ENCODE measurements around the gene ZFP90. TPM values are rescaled to one million over a fixed set of nuclear protein-coding genes. Genes with fewer than 3 reads are reported as not detected.

ZFP90 gene
- total RNA-seq, 1 experiment from 2014 or later: 14.5 TPM

DNA sequence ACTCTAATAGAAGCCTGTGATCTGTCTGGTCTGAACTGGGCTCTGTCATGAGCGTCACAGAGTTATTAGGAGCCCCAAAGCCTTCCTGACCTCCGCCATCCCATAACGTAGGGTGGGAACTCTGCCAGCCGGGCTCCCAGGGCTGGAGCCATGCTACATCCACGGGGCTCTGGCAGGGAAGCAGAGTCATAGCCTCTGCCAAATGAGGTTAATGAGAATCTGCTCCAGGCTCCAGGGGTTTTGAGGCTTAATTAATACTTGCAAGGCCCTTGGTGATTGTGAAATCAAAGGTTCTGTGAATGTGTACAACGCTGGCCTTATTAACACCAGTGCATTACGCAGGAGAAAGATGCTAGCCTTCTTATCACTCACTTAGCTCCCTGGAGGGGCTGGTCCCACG lies 42.4 kb upstream of the ZFP90 start:
- H3K27me3 ChIP-seq (ENCODE audit: insufficient read depth, low read depth): no peaks in the 10 kb centered on the region
- H3K9me2 ChIP-seq (ENCODE audit: insufficient read depth): no peaks in the 10 kb centered on the region
- no peaks in the 10 kb centered on the region for H3K9me3 ChIP-seq (ENCODE audit: insufficient read depth, low read depth)
- ChIA-PET POLR2A (ENCODE audit: unreplicated experiment) (no interaction called here), CTCF (no interaction called here)
- TF ChIP-seq, protein P1, sequence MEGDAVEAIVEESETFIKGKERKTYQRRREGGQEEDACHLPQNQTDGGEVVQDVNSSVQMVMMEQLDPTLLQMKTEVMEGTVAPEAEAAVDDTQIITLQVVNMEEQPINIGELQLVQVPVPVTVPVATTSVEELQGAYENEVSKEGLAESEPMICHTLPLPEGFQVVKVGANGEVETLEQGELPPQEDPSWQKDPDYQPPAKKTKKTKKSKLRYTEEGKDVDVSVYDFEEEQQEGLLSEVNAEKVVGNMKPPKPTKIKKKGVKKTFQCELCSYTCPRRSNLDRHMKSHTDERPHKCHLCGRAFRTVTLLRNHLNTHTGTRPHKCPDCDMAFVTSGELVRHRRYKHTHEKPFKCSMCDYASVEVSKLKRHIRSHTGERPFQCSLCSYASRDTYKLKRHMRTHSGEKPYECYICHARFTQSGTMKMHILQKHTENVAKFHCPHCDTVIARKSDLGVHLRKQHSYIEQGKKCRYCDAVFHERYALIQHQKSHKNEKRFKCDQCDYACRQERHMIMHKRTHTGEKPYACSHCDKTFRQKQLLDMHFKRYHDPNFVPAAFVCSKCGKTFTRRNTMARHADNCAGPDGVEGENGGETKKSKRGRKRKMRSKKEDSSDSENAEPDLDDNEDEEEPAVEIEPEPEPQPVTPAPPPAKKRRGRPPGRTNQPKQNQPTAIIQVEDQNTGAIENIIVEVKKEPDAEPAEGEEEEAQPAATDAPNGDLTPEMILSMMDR (conservative IDR thresholded peaks at IDR 0.05): no peak
- TF ChIP-seq EZH2 (IDR thresholded peaks at IDR 0.05; ENCODE audit: low read depth): no peak
- DNase-seq: no peak
- no peak overlapping the region for H3K27ac ChIP-seq
- no peak overlapping the region for H3K4me3 ChIP-seq
- H4K20me1 ChIP-seq (ENCODE audit: insufficient read depth): no peaks in the 10 kb centered on the region
- intact Hi-C loops (cut with micrococcal nuclease; ENCODE audit: unreplicated experiment): no loop called here
- H3K4me2 ChIP-seq: no peak overlapping the region
- H3K4me1 ChIP-seq (replicated peaks; ENCODE audit: insufficient read depth): peaks cover 15% of the 10 kb centered on the region
- BruUV-seq (replicated peaks): no TSS peak
- no peaks in the 10 kb centered on the region for H3K79me2 ChIP-seq (ENCODE audit: low read depth)
- no peak overlapping the region for H2AFZ ChIP-seq
- no peaks in the 10 kb centered on the region for H3K36me3 ChIP-seq (ENCODE audit: low read depth)
- peaks cover 12% of the 10 kb centered on the region; the same call in 1 of the 2 replicates for H3F3A ChIP-seq (ENCODE audit: insufficient read depth, low read depth)

- H3K4me2 ChIP-seq: no peak overlapping the region
- no peaks in the 10 kb centered on the region for H3K36me3 ChIP-seq (ENCODE audit: low read depth)
- POLR2A ChIA-PET (ENCODE audit: unreplicated experiment): interaction anchor here (0.7 kb wide), 1 partner anchor 103 kb away, joined by 3 read pairs; no protein-coding TSS in a partner anchor
- no peak overlapping the region for H2AFZ ChIP-seq
- TF ChIP-seq, protein P1 (conservative IDR thresholded peaks at IDR 0.05): no peak
- no peak for TF ChIP-seq EZH2 (IDR thresholded peaks at IDR 0.05; ENCODE audit: low read depth)
- H3K9me3 ChIP-seq (ENCODE audit: insufficient read depth, low read depth): no peaks in the 10 kb centered on the region
- H3K27ac ChIP-seq: no peak overlapping the region
- peaks cover 8% of the 10 kb centered on the region; the same call in 1 of the 2 replicates for H3K4me1 ChIP-seq (replicated peaks; ENCODE audit: insufficient read depth)
- no peak overlapping the region for H3K4me3 ChIP-seq
- CTCF ChIA-PET: interaction anchor here (0.6 kb wide), 1 partner anchor 98 kb away, joined by 3 read pairs; no protein-coding TSS in a partner anchor
- H3K79me2 ChIP-seq (ENCODE audit: low read depth): no peaks in the 10 kb centered on the region
- H3K9me2 ChIP-seq (ENCODE audit: insufficient read depth): no peaks in the 10 kb centered on the region
- BruUV-seq (replicated peaks): no TSS peak
- no peaks in the 10 kb centered on the region for H3K27me3 ChIP-seq (ENCODE audit: insufficient read depth, low read depth)
- DNase-seq: no peak
- H3F3A ChIP-seq (ENCODE audit: insufficient read depth, low read depth): peaks cover 12% of the 10 kb centered on the region; the same call in 1 of the 2 replicates
- intact Hi-C loops (cut with micrococcal nuclease; ENCODE audit: unreplicated experiment): no loop called here
- H4K20me1 ChIP-seq (ENCODE audit: insufficient read depth): no peaks in the 10 kb centered on the region
Measured at GRCh38 chr16:68499006-68499405, 40.1 kb upstream of the ZFP90 start.

- no peaks in the 10 kb centered on the region for H3K9me3 ChIP-seq (ENCODE audit: insufficient read depth, low read depth)
- no peak overlapping the region for H2AFZ ChIP-seq
- no peak overlapping the region for H3K4me3 ChIP-seq
- H3K9me2 ChIP-seq (ENCODE audit: insufficient read depth): no peaks in the 10 kb centered on the region
- BruUV-seq (replicated peaks): no TSS peak
- H3K27me3 ChIP-seq (ENCODE audit: insufficient read depth, low read depth): no peaks in the 10 kb centered on the region
- peaks cover 4% of the 10 kb centered on the region; the same call in 1 of the 2 replicates for H3K4me1 ChIP-seq (replicated peaks; ENCODE audit: insufficient read depth)
- CTCF ChIA-PET: no interaction called here
- TF ChIP-seq, protein P1 (conservative IDR thresholded peaks at IDR 0.05): no peak
- TF ChIP-seq EZH2 (IDR thresholded peaks at IDR 0.05; ENCODE audit: low read depth): no peak
- peak in 1 of 2 experiments; percentile 72 for DNase-seq
- POLR2A ChIA-PET (ENCODE audit: unreplicated experiment): interaction anchor here (0.6 kb wide), 1 partner anchor 269 kb away, joined by 3 read pairs; no protein-coding TSS in a partner anchor
- no peaks in the 10 kb centered on the region for H3K79me2 ChIP-seq (ENCODE audit: low read depth)
- intact Hi-C loops (cut with micrococcal nuclease; ENCODE audit: unreplicated experiment): no loop called here
- H3K27ac ChIP-seq: no peak overlapping the region
- no peak overlapping the region for H3K4me2 ChIP-seq
- H3K36me3 ChIP-seq (ENCODE audit: low read depth): no peaks in the 10 kb centered on the region
- H4K20me1 ChIP-seq (ENCODE audit: insufficient read depth): no peaks in the 10 kb centered on the region
- 0 out of 2 replicates have a peak, but pooled peaks cover 5% of the 10 kb centered on the region for H3F3A ChIP-seq (ENCODE audit: insufficient read depth, low read depth)
Measured at GRCh38 chr16:68503334-68503733, 35.8 kb upstream of the ZFP90 start.

Data from PC-9 (cell line).